ENCODE results near the gene DNM1L.

- TF ChIP-seq SMC3 (IDR thresholded peaks at IDR 0.05; ENCODE audit: low read depth, low read length) (no peak), CTCF (conservative IDR thresholded peaks at IDR 0.05; ENCODE audit: low read depth, low read length) (no peak), MXI1 (IDR thresholded peaks at IDR 0.05; ENCODE audit: borderline replicate concordance, low read depth, low read length) (no peak), POLR2A (IDR thresholded peaks at IDR 0.05; ENCODE audit: low read depth, low read length) (no peak), RAD21 (IDR thresholded peaks at IDR 0.05; ENCODE audit: low read length) (no peak), MAFK (IDR thresholded peaks at IDR 0.05; ENCODE audit: low read depth, low read length) (no peak), MAZ (IDR thresholded peaks at IDR 0.05; ENCODE audit: borderline replicate concordance, low read depth, low read length) (no peak)
Observed at GRCh38 chr12:32773691-32774090, 94.6 kb downstream of the DNM1L start.
